CD4-positive, alpha-beta T cell treated with Interleukin-4 for 1 hour (primary cell): Measurements from ENCODE around the gene TMOD2.

Source experiments
- DNase-seq, 2 donors: peaks; one replicate each; pipeline ENCODE4 v3.0.0-alpha.2; 2020 to 2022

Gene TMOD2

GRCh38 chr15:51828621-51829375 lies 77.4 kb downstream of the TMOD2 start:
- DNase-seq = no peak

- peak; percentile 91 to 92 for DNase-seq
Measured at GRCh38 chr15:51829376-51830275, 78.2 kb downstream of the TMOD2 start, which contains the start of gene TMOD3. TMOD3 (plus strand) TSS chr15:51829653; CDS start chr15:51862885, 33,232 bp downstream.

- DNase-seq = peak in 1 of 2 donors; percentile 13
Measured at GRCh38 chr15:51830276-51830806, 78.9 kb downstream of the TMOD2 start.

GRCh38 chr15:51833772-51834171 lies 82.4 kb downstream of the TMOD2 start:
- DNase-seq = no peak

GRCh38 chr15:51837792-51838251 lies 86.4 kb downstream of the TMOD2 start:
- peak in 1 of 2 donors; percentile 23 for DNase-seq

GRCh38 chr15:51838270-51838669 lies 86.9 kb downstream of the TMOD2 start:
- no peak for DNase-seq

GRCh38 chr15:51840692-51841091 lies 89.3 kb downstream of the TMOD2 start:
- DNase-seq = no peak

- no peak for DNase-seq
Measured at GRCh38 chr15:51841406-51842040, 90.1 kb downstream of the TMOD2 start.

GRCh38 chr15:51842265-51842664 lies 90.9 kb downstream of the TMOD2 start:
- no peak for DNase-seq

GRCh38 chr15:51842852-51843737 lies 91.7 kb downstream of the TMOD2 start:
- DNase-seq = no peak

GRCh38 chr15:51844747-51845426 lies 93.5 kb downstream of the TMOD2 start:
- DNase-seq = no peak

GRCh38 chr15:51846066-51846462 lies 94.7 kb downstream of the TMOD2 start:
- no peak for DNase-seq

- peak in 1 of 2 donors; percentile 4 for DNase-seq
Measured at GRCh38 chr15:51846463-51847230, 95.2 kb downstream of the TMOD2 start.

GRCh38 chr15:51848811-51849210 lies 97.4 kb downstream of the TMOD2 start:
- no peak for DNase-seq

- no peak for DNase-seq
Measured at GRCh38 chr15:51849860-51850259, 98.5 kb downstream of the TMOD2 start.

GRCh38 chr15:51853998-51854397 lies 102.6 kb downstream of the TMOD2 start:
- no peak for DNase-seq

- no peak for DNase-seq
Measured at GRCh38 chr15:51855612-51856011, 104.2 kb downstream of the TMOD2 start.

GRCh38 chr15:51856714-51857380 lies 105.5 kb downstream of the TMOD2 start:
- no peak for DNase-seq

- peak; percentile 69 to 76 for DNase-seq
Measured at GRCh38 chr15:51861557-51862359, 110.4 kb downstream of the TMOD2 start.
